GM21825 (cell line): ENCODE measurements around the gene ACOT11.
"Not testable (repeated sequence)": the region's sequence is repeated elsewhere in the genome, so short reads cannot be mapped to it uniquely, and the experiment has no call there.

Experiments used
- ATAC-seq: cut with Tn5 transposase; IDR thresholded peaks from one replicate; pipeline ENCODE4 v1.9.1; 2021; ENCODE audit warnings: mild to moderate bottlenecking, moderate library complexity; ENCODE audit not compliant: unreplicated experiment

Gene ACOT11

DNA sequence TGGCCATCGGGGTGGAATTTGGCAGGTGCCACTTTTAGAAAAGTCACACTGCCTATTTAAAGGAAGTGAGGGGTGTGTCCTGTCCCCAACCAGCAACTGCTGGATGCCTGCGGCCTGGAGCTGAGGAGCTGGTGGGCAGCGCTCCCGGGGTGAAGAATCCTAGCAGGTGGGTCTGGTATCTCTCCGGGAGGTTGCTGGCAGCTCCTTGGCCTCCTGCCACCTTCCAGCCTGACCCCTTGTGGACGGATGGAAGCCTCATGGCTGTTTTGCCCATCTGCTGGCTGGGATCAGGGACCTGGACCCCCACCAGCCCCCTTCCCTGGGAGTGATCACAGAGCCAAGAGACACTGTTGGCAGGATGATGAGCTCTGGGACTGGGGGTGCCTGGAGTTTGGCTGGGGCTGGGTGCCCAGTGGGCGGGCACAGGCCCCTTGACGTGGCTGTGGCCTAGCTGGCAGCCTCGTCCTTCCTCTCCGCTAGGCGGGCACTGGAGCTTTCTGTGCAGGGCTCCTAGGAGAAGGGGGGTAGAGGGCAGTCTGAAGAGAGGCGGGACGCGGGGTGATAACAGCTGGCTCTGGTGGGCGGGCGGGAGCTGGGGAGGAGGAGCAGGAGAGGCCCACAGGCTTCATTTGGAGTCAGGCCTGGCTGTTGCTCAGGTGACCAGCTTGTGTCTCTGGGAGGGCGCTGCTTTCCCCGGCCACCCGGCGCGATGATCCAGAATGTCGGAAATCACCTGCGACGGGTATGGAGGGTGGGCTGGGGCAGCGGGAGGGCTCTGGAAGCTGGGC lies at the start of gene ACOT11:
Gene ACOT11 (plus strand): TSS at position 628 of the 788 bp plus-strand sequence. CDS start 82 bp downstream, at position 710.
- no peak for ATAC-seq

DNA sequence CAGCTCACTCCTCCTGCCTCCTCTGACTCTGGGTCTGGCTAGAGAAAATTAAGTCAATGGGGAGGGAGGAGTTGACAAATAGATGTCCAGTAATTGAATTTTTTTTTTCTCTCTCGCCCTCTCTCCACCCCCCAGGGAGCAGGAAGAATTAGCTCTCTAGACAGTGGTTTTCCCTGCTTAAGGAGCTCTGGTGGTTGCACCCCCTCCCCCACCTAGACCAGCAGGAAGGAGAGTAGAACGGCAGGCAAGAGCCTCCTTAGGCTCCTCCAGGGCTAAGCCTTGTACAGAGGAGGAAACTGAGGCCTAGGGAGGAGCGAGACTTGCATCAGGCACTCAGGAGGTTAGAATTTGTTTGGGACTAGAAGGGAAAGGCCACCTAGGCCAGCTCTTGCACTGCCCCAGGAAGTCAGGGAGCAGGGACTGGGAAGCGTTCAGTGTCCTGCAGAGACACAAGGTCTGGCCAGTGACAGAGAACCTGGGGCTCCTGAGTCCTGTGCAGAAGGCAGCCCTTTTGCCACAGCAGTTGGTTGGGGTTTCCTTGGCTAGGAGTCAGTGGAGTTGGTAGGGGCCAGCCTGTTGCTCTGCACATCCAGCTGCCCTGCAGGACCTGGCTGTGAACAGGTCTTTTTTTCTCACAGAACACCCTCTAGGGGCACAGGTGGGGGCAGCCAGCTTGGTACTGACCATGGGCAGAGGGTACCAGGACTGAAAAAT lies 49.5 kb upstream of the ACOT11 start:
- ATAC-seq, result no peak

DNA sequence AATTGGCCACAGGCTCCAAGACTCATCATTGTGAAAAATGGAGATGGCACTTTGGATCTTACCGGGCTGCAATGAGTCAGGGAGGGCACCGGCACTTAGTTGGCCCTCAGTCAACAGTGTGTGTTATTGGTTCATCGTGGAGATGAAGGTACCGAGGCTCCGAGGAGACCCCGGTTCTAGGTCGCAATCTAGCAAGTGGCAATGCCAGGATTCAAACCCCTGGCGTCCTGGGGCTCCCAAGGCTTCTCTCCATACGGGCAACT lies 49.0 kb upstream of the ACOT11 start:
- no peak for ATAC-seq

DNA sequence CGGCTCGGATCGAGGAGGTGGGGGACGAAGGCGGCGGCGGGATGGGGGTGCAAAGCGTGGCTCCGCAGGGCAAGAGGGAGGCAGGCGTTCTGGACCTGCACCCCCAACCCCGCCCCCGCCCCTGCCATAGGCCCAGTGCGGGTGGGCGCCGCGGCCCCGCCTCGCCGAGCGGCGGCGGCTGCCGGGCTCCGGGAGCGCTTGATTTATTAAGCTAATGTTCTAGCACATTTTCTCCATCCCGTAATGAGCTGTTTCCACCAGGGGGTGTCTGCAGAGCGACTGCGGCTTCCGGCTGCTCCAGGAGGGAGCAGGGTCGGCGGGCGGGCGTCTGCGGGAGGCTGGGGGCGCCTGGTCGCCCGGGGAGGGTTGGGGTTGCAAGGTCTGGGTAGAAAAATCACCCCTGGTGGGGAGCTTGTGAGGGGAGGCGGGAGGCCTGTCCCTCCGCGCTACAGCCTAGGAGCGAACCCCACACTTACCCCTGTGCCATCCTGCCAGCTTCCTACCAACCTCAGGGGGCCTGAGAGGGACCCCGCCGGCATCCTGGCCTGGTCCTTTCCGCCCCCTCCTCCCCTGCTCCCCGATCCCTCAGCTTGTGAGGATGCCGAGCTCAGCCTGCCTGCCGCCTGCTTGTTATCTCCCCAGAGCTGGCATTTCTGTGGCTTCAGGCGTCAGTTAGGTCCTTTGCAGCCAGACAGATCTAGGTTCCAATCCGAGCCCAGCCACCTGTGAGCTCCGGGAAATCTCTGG lies 48.5 kb upstream of the ACOT11 start:
- ATAC-seq, result no peak

DNA sequence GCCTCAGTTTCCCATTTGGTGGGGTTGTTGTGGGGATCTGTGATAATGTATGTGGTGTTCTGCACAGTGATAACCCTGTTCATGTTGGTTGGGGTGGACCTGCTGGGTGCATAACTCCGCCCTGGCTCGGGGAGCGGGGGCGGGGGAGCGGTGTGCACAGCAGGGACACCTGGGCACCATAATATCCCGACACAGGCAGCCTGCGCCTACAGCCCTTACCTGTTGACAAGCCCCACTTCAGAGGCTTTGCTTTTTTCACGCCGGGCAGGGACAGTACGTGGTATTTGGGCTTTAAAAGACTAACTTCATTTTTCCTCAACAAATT lies 48.0 kb upstream of the ACOT11 start:
- ATAC-seq, result no peak

DNA sequence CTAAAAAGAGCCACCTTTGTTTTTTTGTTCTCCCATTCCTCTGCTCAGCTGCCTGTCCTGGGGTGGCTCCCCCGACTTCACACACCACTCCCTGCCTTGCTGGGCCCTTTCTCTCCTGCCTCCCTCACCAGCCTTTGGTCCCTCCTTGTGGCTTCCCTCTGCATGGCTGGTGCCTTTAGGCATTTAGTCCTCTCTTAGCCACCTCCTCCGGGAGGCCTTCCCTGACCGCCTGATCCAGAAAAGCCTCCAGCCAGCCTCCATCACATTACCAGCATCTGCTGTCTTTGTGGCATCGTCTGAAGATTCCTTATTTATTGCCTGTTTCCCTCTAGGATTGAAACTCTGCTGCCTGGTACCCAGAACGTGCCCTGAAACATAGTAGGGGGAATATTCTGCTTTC lies 46.2 kb upstream of the ACOT11 start:
- no peak for ATAC-seq

DNA sequence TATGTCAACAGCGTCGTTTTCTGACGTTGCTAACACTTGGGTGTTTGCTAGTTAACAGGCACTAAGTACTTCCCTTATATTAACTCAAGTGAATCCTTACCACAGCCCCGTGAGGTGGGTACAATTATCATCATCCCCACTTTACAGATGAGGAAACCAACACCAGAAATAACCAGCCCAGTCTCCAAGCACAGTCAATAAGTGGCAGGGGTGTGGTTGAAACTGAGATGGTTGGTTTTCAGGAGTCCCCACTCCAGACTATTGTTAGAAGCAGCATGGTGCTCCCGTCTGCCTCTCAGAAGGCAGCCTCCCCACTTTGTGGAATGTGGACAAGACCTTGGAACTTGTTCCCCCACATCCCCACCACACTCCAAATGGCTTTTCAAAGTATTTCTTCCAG lies 45.7 kb upstream of the ACOT11 start:
- ATAC-seq, result no peak

DNA sequence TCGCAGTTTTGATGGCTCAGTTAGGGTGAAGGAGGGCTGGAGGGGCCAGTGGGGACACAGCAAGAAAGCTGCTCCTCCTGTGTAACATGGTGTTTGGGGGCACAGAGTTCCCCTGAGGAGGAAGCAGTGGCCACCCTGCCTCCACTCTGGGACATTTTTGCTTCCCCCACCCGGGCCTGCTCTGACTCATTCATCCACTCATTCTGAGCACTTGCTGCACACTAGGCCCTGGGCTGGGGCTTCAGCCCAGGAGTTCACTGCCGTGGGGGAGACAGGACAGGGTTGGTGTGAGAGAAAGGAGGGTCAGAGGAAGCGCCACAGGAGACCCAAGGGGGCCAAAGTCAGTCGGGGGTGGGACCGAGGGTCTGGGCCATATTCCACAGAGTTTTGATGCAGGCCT lies 41.4 kb upstream of the ACOT11 start:
- ATAC-seq, result no peak

DNA sequence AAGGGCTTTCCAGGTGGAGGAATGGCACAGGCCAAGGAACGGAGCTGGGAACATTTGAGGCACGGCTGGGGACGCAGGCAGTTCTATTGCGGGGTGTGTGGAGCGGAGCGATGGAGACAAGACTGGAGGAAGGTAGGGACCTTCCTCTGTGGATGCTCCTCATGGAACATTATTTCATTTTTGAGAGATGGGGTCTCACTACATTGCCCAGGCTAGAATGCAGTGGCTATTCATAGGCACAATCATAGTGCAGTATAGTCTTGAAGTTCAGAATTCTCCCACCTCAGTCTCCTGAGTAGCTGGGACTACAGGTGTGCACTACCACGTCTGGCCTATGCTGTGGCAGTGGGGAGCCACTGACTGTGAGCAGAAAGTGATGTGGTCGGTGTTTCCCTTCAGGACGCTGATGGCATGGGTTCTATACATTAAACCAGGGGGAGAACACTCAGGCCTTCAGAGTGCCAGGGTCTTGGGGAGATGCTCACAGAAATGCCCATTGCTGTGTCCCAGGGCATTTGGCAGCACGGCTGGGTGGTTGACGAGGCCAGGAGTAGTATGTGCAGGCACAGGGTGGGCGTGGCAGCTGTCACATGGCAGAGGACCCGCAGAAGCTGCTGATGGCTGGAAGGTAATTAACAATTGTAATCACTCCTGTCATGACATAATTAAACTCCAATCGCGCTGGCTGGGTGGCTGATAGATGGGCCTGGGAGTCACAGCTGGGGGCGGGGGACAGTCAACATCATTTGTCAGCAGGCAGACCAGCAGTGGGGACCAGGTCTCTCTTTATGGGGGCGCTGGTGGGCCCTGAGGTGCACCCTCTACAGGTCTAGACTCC lies 40.8 kb upstream of the ACOT11 start:
- ATAC-seq, result no peak

DNA sequence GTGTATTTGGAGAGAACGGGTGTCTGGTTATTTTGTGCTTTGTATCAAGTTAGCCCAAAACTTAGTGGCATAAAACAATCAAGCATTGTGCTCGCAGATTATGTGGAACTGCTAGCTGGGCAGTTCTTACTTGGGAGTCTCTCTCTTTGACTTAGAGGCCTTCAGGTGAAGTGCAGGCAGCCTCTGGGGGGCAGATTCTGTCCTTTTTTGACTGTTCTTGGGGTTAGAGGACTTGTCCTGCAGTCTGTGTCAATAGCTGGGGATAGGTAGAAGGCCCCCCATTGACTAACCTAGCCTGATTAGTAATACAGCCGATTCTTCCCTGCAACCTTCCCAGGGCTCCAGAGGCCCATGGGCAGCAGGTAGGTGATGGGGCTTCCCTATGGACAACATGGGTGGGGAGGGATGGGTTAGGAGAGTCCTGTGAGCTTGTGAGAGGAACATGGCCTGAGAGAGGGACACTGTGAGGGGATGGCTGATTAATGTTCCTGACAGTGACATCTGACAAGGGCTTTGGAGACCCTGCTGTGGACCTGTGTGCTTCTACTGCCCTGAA lies 37.2 kb upstream of the ACOT11 start:
- no peak for ATAC-seq

DNA sequence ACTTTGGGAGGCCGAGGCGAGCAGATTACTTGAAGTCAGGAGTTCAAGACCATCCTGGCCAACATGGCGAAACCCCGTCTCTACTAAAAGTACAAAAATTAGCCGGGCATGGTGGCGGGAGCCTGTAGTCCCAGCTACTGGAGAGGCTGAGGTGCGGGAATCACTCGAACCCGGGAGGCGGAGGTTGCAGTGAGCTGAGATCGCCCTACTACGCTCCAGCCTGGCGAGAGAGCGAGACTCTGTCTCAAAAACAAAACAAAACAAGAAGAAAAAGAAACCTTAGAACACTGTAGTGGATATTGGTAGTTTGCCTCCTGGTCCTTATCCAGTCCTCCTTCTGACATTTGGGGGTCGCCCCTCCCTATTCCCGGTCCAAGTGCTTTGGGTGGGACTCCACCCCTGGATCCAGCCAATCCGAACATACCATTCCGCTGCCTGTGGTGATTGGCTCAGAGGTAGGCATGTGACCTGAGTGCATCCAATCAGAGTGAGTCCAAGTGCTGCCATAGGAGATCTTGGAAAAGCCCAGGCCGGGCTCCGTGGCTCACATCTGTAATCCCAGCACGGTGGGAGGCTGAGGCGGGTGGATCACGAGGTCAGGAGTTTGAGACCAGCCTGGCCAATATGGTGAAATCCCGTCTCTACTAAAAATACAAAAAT lies 34.0 kb upstream of the ACOT11 start:
- ATAC-seq, result not testable (repeated sequence)

DNA sequence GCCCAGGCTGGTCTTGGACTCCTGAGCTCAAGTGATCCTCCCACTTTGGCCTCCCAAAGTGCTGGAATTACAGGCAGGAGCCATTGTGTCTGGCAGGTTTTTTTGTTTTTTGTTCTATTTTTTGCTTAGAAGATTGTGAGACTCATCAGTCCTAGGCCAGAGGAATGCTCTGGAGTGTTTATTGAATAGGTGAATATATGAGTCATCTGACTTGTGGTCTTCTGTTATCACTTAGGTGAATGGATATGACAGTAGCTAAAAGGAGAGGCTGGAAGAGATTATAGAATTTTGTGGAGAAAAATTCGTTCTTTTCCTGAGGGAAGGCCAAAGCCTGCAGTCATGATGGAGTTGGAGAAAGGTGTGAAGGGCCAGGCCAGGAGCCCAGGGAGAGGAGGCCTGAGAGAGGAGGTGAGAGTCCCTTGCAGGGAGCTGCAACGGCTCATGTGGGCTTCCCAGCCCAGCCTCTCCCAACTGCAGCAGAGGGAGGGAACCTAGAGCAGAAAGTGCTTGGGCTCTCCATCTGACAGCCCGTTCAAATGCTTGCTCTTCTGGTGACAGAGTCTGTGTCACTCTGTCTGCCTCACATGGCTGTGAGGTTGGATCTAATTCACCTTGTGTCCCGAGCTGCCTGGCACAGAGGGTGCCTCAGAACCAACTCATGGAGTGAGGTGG lies 31.6 kb upstream of the ACOT11 start:
- ATAC-seq, result no peak

DNA sequence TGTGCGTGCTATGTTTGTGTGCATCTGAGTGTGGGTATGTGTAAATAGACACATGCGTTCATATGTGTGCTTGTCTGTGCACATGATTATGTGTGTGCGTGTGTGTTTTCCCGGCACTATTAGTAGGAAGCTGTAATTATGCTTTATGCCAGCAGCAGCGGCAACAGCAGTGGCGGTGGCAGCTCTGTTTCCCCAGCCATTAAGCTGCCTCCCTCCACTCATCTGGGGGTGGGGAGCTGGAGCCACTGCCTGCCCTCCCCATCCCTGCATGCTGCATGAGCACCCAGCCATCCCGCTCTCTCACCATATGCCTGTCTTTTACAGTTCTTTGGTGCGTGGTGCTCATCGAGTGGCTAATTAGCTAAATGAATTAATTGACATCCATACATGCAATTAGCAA lies 30.5 kb upstream of the ACOT11 start:
- no peak for ATAC-seq

DNA sequence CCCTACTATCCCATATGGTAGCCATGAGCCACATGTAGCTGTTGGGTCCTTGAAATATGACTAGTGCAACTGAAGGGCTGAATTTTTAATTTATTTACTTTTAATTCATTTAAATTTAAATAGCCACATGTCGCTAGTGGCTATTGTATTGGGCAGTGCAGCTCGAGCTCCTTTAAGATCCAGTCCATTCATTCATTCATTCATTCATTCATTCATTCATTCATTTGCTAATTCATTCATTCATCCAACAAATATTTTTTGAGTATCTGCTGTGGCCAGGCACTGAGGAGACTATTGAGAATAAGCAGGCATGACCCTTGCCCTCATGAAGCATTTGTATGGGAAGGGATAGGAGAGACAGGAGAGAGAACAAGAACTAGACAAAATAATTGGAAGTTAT lies 29.5 kb upstream of the ACOT11 start:
- ATAC-seq, result no peak

DNA sequence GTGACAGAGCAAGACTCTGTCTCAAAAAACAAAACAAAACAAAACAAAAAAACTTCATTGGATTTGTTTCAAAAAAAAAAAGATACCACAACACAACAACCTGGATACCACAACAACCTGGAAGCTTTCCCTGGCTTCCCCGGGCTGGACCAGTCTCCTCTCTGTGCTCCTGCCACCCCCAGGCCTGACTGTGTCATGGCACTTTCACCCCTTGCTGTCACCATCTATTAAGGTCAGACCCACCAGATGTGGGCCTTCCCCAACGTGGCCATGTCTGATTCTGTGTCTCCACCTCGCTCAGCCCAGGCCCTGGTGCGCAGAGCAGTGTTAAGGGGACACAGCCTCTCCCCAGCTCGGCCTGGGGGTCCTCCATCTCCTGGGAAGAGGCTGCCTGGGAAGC lies 28.3 kb upstream of the ACOT11 start:
- ATAC-seq, result no peak

DNA sequence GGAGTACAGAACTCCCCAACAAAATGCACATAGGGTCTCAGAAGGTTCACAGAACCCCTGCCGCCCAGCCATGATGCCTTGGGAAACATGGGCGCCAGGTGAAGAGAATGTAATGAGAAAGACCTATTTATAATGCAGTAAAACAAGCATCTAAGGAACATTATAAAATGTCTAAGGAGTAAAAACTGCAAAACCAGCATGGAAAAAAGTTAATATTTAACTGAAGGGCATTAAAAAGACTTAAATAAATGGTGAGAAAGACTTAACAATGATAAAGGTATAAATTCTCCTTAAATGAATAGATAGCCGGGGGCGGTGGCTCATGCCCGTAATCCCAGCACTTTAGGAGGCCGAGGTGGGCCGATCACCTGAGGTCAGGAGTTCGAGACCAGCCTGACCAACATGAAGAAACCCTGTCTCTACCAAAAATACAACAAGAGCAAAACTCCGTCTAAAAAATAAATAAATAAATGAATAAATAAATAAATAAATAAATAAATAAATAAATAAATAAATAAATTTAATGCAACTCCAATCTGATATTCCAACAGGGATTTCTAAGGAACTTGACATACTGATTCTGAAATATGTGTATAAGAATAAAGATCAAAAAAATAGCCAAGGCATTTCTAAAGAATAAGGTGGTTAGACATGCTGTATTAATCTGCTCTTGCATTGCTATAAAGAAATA lies 27.3 kb upstream of the ACOT11 start:
- ATAC-seq, result no peak

DNA sequence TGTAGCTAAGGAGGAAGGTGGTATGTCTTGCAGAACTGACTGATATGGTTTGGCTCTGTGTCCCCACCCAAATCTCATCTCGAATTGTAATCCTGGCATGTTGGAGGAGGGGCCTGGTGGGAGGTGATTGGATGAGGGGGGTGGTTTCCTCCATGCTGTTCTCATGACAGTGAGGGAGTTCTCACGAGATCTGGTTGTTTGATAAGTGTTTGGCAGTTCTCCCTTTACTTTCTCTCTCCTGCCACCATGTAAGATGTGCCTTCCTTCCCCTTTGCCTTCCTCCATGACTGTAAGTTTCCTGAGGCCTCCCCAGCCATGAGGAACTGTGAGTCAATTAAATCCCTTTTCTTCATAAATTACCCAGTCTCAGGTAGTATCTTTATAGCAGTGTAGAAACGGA lies 21.5 kb upstream of the ACOT11 start:
- not testable (repeated sequence) for ATAC-seq

DNA sequence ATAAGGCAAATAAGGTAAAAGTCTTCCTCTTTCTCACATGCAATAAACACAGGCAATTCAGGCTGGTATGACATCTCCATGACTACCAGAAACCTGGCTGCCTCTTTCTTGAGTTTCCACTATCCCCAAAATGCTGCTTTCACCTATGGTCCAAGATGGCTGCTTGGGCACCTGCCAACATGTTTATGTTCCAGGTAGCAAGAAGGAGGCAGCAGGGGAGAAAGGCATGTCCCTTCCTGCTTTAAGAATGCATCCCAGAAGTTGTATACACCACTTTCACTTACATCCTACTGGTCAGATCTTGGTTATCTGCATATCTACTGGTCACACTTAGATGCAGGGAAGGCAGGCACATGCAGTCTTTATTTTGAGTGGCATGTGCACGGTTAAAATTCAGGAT lies 19.4 kb upstream of the ACOT11 start:
- no peak for ATAC-seq

DNA sequence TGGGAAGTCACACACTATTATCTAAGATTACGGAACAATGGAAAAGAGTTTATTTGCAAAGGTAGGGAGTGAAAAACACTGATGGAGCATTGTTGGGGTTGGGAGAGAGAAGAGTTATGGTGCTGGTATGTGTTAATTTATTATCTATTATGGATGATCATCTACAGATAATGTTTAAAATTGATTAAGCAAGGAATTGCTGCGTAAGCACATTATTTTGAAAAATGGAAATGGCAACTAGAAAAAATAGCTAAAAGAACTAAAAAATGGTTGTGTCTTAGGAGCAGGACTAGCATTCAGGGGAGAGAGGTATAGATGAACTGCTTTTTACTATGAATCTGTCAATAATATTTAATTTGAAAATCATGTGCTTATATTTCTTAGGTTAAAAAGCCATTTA lies 16.0 kb upstream of the ACOT11 start:
- ATAC-seq, result no peak
